IMR-90 (cell line): ENCODE data around the gene TMEM259. TPM values are rescaled to one million over a fixed set of nuclear protein-coding genes. Genes with fewer than 3 reads are reported as not detected.

Source experiments
- ATAC-seq: fragments of 200-7000 bp; cut with Tn5 transposase; 2 replicates; pipeline ENCODE4 v1.9.1; 2020; ENCODE audit warnings: low read depth, mild to moderate bottlenecking, moderate library complexity
- BruUV-seq: library from RNA; stranded (reverse); fragments of 400-500 nt; replicated peaks from 2 replicates; lab custom pipeline; 2021; lab: Mats Ljungman, UMichigan
- CTCF ChIA-PET: fragments of 300-600 bp; formaldehyde crosslinking; extraction: SDS; loops from one replicate; lab custom pipeline; 2021; ENCODE audit warnings: antibody characterized with exemption; lab: Yijun Ruan, JAX
- POLR2A ChIA-PET: fragments of 300-600 bp; sonication (Branson Sonifier 250); formaldehyde crosslinking; loops from one replicate; lab custom pipeline; 2022; ENCODE audit warnings: antibody characterized with exemption; ENCODE audit not compliant: unreplicated experiment; lab: Charles Lee
- DNase-seq: peaks from one replicate; pipeline ENCODE4 v3.0.0; 2013
- H2AFZ ChIP-seq: replicated peaks from 2 replicates; pipeline ENCODE3; 2013; ENCODE audit warnings: low read length, mild to moderate bottlenecking; ENCODE audit not compliant: poor library complexity
- H2AK5ac ChIP-seq: 2 replicates; pipeline ENCODE4 v1.6.1; 2013; ENCODE audit warnings: low read depth, low read length, inconsistent platforms
- H2AK9ac ChIP-seq: replicated peaks from 2 replicates; pipeline ENCODE3; 2013; ENCODE audit warnings: mild to moderate bottlenecking, low read depth, low read length, moderate library complexity; ENCODE audit not compliant: poor library complexity
- H2BK120ac ChIP-seq: 2 replicates; pipeline ENCODE4 v1.6.1; 2013; ENCODE audit warnings: low read depth, low read length, inconsistent platforms
- H2BK15ac ChIP-seq: 3 replicates; pipeline ENCODE4 v1.6.1; 2013; ENCODE audit warnings: low read depth, low read length, inconsistent platforms
- H2BK20ac ChIP-seq: 2 replicates; pipeline ENCODE4 v1.6.1; 2013; ENCODE audit warnings: low read depth, mild to moderate bottlenecking, inconsistent platforms, low read length, moderate library complexity
- H2BK5ac ChIP-seq: 2 replicates; pipeline ENCODE4 v1.6.1; 2013; ENCODE audit warnings: mild to moderate bottlenecking, low read depth, low read length, inconsistent platforms; ENCODE audit not compliant: poor library complexity, severe bottlenecking
- H3K14ac ChIP-seq: replicated peaks from 2 replicates; pipeline ENCODE4 v1.6.1; 2013; ENCODE audit warnings: low read depth, low read length, inconsistent platforms
- H3K18ac ChIP-seq: 2 replicates; pipeline ENCODE4 v1.6.1; 2013; ENCODE audit warnings: low read depth, low read length, control low read depth
- H3K23ac ChIP-seq: 2 replicates; pipeline ENCODE4 v1.6.1; 2013; ENCODE audit warnings: low read depth, low read length, inconsistent platforms
- H3K27ac ChIP-seq: 2 replicates; pipeline ENCODE4 v1.5.1; 2013; ENCODE audit warnings: mild to moderate bottlenecking, control low read depth, low read length; ENCODE audit not compliant: insufficient read depth
- H3K27me3 ChIP-seq: 2 replicates; pipeline ENCODE4 v1.6.1; 2013; ENCODE audit warnings: low read length; ENCODE audit not compliant: control insufficient read depth, insufficient read depth
- H3K36me3 ChIP-seq: 2 replicates; pipeline ENCODE4 v1.6.1; 2013; ENCODE audit warnings: low read length, mixed read lengths; ENCODE audit not compliant: control insufficient read depth, insufficient read depth
- H3K4ac ChIP-seq: 2 replicates; pipeline ENCODE4 v1.6.1; 2013; ENCODE audit warnings: low read depth, low read length, inconsistent platforms
- H3K4me1 ChIP-seq: 2 replicates; pipeline ENCODE4 v1.6.1; 2013; ENCODE audit warnings: low read length, mixed read lengths; ENCODE audit not compliant: control insufficient read depth, insufficient read depth
- H3K4me2 ChIP-seq: 2 replicates; pipeline ENCODE4 v1.6.1; 2013; ENCODE audit warnings: low read depth, mild to moderate bottlenecking, control low read depth, low read length, moderate library complexity
- H3K4me3 ChIP-seq: 2 replicates; pipeline ENCODE4 v1.5.1; 2013; ENCODE audit warnings: low read depth, mild to moderate bottlenecking, control low read depth, low read length, moderate library complexity; ENCODE audit not compliant: insufficient read depth
- H3K56ac ChIP-seq: 2 replicates; pipeline ENCODE4 v1.6.1; 2013; ENCODE audit warnings: low read length, inconsistent platforms; ENCODE audit not compliant: insufficient read depth; ENCODE audit errors: extremely low read depth
- H3K79me1 ChIP-seq, 2 experiments: 2 replicates each; pipeline ENCODE4 v1.6.1; 2013; ENCODE audit warnings: low read length in 2 of 2, inconsistent platforms in 1 of 2, low read depth in 1 of 2
- H3K9ac ChIP-seq: 2 replicates; pipeline ENCODE4 v1.6.1; 2013; ENCODE audit warnings: low read depth, low read length, control low read depth
- H3K9me1 ChIP-seq: 2 replicates; pipeline ENCODE4 v1.6.1; 2013; ENCODE audit warnings: low read length, inconsistent platforms; ENCODE audit not compliant: insufficient read depth
- H3K9me3 ChIP-seq: 2 replicates; pipeline ENCODE4 v1.6.1; 2013; ENCODE audit warnings: low read length; ENCODE audit not compliant: control insufficient read depth, insufficient read depth
- H4K20me1 ChIP-seq: 2 replicates; pipeline ENCODE4 v1.6.1; 2013; ENCODE audit warnings: low read length, inconsistent platforms; ENCODE audit not compliant: insufficient read depth
- H4K5ac ChIP-seq: 2 replicates; pipeline ENCODE4 v1.6.1; 2013; ENCODE audit warnings: mild to moderate bottlenecking, low read depth, low read length, control low read depth
- H4K8ac ChIP-seq, 2 experiments: 2 replicates each; pipeline ENCODE4 v1.6.1; 2013; ENCODE audit warnings: low read depth in 2 of 2, low read length in 2 of 2, control low read depth in 1 of 2, inconsistent platforms in 1 of 2
- H4K91ac ChIP-seq: 2 replicates; pipeline ENCODE4 v1.6.1; 2013; ENCODE audit warnings: low read depth, low read length, inconsistent platforms; ENCODE audit not compliant: insufficient read depth
- CEBPB ChIP-seq: IDR thresholded peaks from 2 replicates; pipeline ENCODE4 v1.6.1; 2012; ENCODE audit warnings: low read depth, low read length, improper control_type of control experiment
- RAD21 ChIP-seq: IDR thresholded peaks from 2 replicates; pipeline ENCODE4 v1.6.1; 2012; ENCODE audit warnings: low read length, improper control_type of control experiment
- WGBS, 2 experiments: methylation state at CpG; one replicate each; pipeline versions ENCODE4 v1.1.5 to v1.1.7; 2013; ENCODE audit warnings: missing lambda C conversion rate in 2 of 2; ENCODE audit not compliant: insufficient read length in 1 of 2; ENCODE audit errors: extremely low coverage in 2 of 2; 5-methylcytosine and 5-hydroxymethylcytosine counted together
- dilution Hi-C: fragments of 300-500 bp; cut with HindIII; formaldehyde crosslinking; loops from one replicate; pipeline ENCODE4 v1.14.3; 2018; ENCODE audit warnings: low sequenced_read_pairs; ENCODE audit not compliant: unreplicated experiment
- in situ Hi-C: fragments of 300-500 bp; cut with MboI; formaldehyde crosslinking; loops from 3 replicates; pipeline ENCODE4 v1.14.3; 2019; ENCODE audit warnings: low sequenced_read_pairs, inconsistent platforms, mixed read lengths
- intact Hi-C: fragments of 100-400 bp; cut with micrococcal nuclease; formaldehyde crosslinking; loops from 2 replicates; pipeline ENCODE4 v1.10.0; 2022
- polyA plus RNA-seq, 3 experiments: library from polyadenylated mRNA; depleted of rRNA; stranded (reverse); fragments of >200 nt; gene quantifications; 2 replicates each; pipeline ENCODE4 v1.2.3, GENCODE V29; 2012; ENCODE audit warnings: low replicate concordance in 1 of 3
- total RNA-seq: library from RNA; depleted of rRNA; stranded (reverse); fragments of >200 nt; gene quantifications from 2 replicates; pipeline ENCODE4 v1.2.3, GENCODE V29; 2012

The TMEM259 gene
- total and polyA plus RNA-seq, 2 of the 4 experiments (the other 2 are of a cell fraction): 22.6 to 153 TPM

DNA sequence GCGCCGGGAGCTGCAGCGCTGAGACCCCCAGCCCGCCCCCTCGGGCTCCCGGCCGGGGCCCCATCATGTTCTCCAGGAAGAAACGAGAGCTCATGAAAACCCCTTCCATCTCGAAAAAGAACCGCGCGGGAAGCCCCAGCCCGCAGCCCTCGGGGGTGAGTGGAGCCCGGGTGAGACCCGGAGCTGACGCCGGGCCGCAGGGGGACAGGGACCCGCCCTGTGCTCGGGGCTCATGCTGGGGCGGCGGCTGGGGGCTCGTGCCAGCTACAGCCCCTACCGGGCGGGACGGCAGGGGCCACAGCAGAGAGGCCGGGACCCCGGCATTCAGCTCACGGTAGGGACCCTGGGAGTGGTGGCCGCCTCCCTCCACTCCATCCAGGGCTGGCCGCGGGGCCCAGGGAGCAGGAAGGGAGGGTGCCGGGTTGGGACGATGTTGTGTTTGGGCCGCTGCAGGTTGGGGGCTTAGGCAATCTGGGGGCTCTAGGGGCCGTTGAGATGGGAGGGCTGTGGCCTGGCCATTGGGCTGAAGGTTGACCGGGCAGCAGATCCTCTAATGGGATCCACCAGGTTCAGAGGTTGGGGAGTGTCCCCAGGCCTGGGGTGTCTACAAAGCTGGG lies 46.5 kb upstream of the TMEM259 start:
- WGBS, 2 experiments: 9% methylated on average over 17 of the region's 38 CpGs; no CpG with 5 or more reads in 1 of the 2 experiments
- POLR2A ChIA-PET: no interaction called here
- H3K27me3 ChIP-seq: peaks cover 45% of the 10 kb centered on the region

More for the DNA sequence above, 46.5 kb upstream of the TMEM259 start:
- Histone ChIP-seq H3K14ac (no peak overlapping the region), H3K4me2 (peak overlapping the region; percentile 49; the same call in 1 of the 2 replicates), H3K23ac (no peak overlapping the region), H3K27ac (no peak overlapping the region), H2BK20ac (no peak overlapping the region), H3K9me3 (no peaks in the 10 kb centered on the region; the same call in 1 of the 2 replicates), H3K36me3 (no peaks in the 10 kb centered on the region), H3K4ac (no peak overlapping the region), H4K8ac (no peak overlapping the region), H2BK120ac (no peak overlapping the region), H3K18ac (no peak overlapping the region), H3K79me1 (no peaks in the 10 kb centered on the region), H2AFZ (peak overlapping the region; percentile 66), H2AK5ac (no peak overlapping the region), H2BK5ac (no peak overlapping the region), H3K4me3 (peak overlapping the region; percentile 38), H3K9ac (no peak overlapping the region), H2AK9ac (no peak overlapping the region), H3K4me1 (peaks cover 3% of the 10 kb centered on the region; the same call in 1 of the 2 replicates), H4K20me1 (peaks cover 6% of the 10 kb centered on the region; the same call in 1 of the 2 replicates), H2BK15ac (no peak overlapping the region), H3K9me1 (no peaks in the 10 kb centered on the region), H4K5ac (no peak overlapping the region), H4K91ac (no peak overlapping the region), H3K56ac (no peak overlapping the region)
- CTCF ChIA-PET: no interaction called here
- no peak for DNase-seq
- intact Hi-C loops (no loop called here), in situ Hi-C loops (no loop called here), dilution Hi-C loops (no loop called here)
- TF ChIP-seq CEBPB: no peak
- no peak for TF ChIP-seq RAD21
- ATAC-seq: no peak
- BruUV-seq: no TSS peak
